HL-60 (cell line): ENCODE data around the gene ITPRIPL2.

ENCODE experiments used
- DNase-seq, 2 experiments: peaks; one replicate each; pipeline ENCODE4 v3.0.0-alpha.2; 2010 to 2020; ENCODE audit warnings: low read depth in 1 of 2, low spot score in 1 of 2
- H3K27ac ChIP-seq: fragments of 250-450 bp; sonication (Bioruptor Pico); replicated peaks from 2 replicates; pipeline ENCODE4 v1.5.1; 2020; ENCODE audit warnings: mild to moderate bottlenecking, moderate library complexity
- H3K27me3 ChIP-seq: fragments of 250-450 bp; sonication (Bioruptor Pico); 2 replicates; pipeline ENCODE4 v1.5.1; 2021; ENCODE audit warnings: mild to moderate bottlenecking, moderate library complexity; ENCODE audit not compliant: insufficient read depth, poor library complexity, severe bottlenecking
- H3K4me3 ChIP-seq: replicated peaks from 2 replicates; pipeline ENCODE4 v1.5.1; 2011; ENCODE audit warnings: mild to moderate bottlenecking, control low read depth, low read length; ENCODE audit not compliant: insufficient read depth
- CTCF ChIP-seq: IDR thresholded peaks from one replicate; pipeline ENCODE4 v1.5.1; 2011; ENCODE audit warnings: low read length, control low read depth, inconsistent platforms; ENCODE audit not compliant: insufficient read depth
- GABPA ChIP-seq: IDR thresholded peaks from 2 replicates; pipeline ENCODE4 v1.6.1; 2012; ENCODE audit warnings: low read depth
- POLR2AphosphoS5 ChIP-seq: IDR thresholded peaks from 2 replicates; pipeline ENCODE4 v1.6.1; 2012; ENCODE audit warnings: low read depth
- REST ChIP-seq: IDR thresholded peaks from 2 replicates; pipeline ENCODE4 v1.6.1; 2012; ENCODE audit warnings: low read depth; ENCODE audit not compliant: insufficient replicate concordance
- SPI1 ChIP-seq: IDR thresholded peaks from 2 replicates; pipeline ENCODE4 v1.6.1; 2012; ENCODE audit warnings: low read depth, mild to moderate bottlenecking, borderline replicate concordance

ITPRIPL2 gene

GRCh38 chr16:19109288-19109664 is 4.5 kb upstream of the ITPRIPL2 start:
- DNase-seq: no peak
- Histone ChIP-seq H3K27ac (no peak overlapping the region), H3K4me3 (no peak overlapping the region), H3K27me3 (peaks cover 2% of the 10 kb centered on the region)
- TF ChIP-seq POLR2AphosphoS5: no peak
- no peak for TF ChIP-seq CTCF
- TF ChIP-seq GABPA: no peak

- TF ChIP-seq SPI1 (no peak), REST (no peak), POLR2AphosphoS5 (no peak), GABPA (no peak)
- Histone ChIP-seq H3K27me3 (peaks cover 5% of the 10 kb centered on the region), H3K27ac (no peak overlapping the region), H3K4me3 (no peak overlapping the region)
- no peak for DNase-seq
Observed at GRCh38 chr16:19110537-19111360, 3.0 kb upstream of the ITPRIPL2 start.

- no peak overlapping the region for H3K4me3 ChIP-seq
- no peak overlapping the region for H3K27ac ChIP-seq
- TF ChIP-seq REST: no peak
- TF ChIP-seq GABPA: no peak
- no peak for TF ChIP-seq CTCF
- no peak for TF ChIP-seq POLR2AphosphoS5
- TF ChIP-seq SPI1: no peak
- H3K27me3 ChIP-seq: peaks cover 5% of the 10 kb centered on the region
- no peak for DNase-seq
Observed at GRCh38 chr16:19112099-19112407, 1.7 kb upstream of the ITPRIPL2 start.

GRCh38 chr16:19114359-19115147 is 789 bp downstream of the ITPRIPL2 start:
- peak overlapping the region; percentile 44 for H3K4me3 ChIP-seq
- DNase-seq: no peak
- TF ChIP-seq GABPA: no peak
- no peak for TF ChIP-seq POLR2AphosphoS5
- TF ChIP-seq CTCF: no peak
- no peak for TF ChIP-seq REST
- no peak for TF ChIP-seq SPI1
- H3K27ac ChIP-seq: no peak overlapping the region
- peaks cover 5% of the 10 kb centered on the region for H3K27me3 ChIP-seq
